IMR-90 (cell line): ENCODE data around the gene CENPM. TPM values are rescaled to one million over a fixed set of nuclear protein-coding genes. Genes with fewer than 3 reads are reported as not detected.

Experiments used
- ATAC-seq: fragments of 200-7000 bp; cut with Tn5 transposase; 2 replicates; pipeline ENCODE4 v1.9.1; 2020; ENCODE audit warnings: low read depth, mild to moderate bottlenecking, moderate library complexity
- BruUV-seq: library from RNA; stranded (reverse); fragments of 400-500 nt; replicated peaks from 2 replicates; lab custom pipeline; 2021; lab: Mats Ljungman, UMichigan
- CTCF ChIA-PET: fragments of 300-600 bp; formaldehyde crosslinking; extraction: SDS; loops from one replicate; lab custom pipeline; 2021; ENCODE audit warnings: antibody characterized with exemption; lab: Yijun Ruan, JAX
- POLR2A ChIA-PET: fragments of 300-600 bp; sonication (Branson Sonifier 250); formaldehyde crosslinking; loops from one replicate; lab custom pipeline; 2022; ENCODE audit warnings: antibody characterized with exemption; ENCODE audit not compliant: unreplicated experiment; lab: Charles Lee
- DNase-seq: peaks from one replicate; pipeline ENCODE4 v3.0.0; 2013
- H2AFZ ChIP-seq: replicated peaks from 2 replicates; pipeline ENCODE3; 2013; ENCODE audit warnings: low read length, mild to moderate bottlenecking; ENCODE audit not compliant: poor library complexity
- H2AK5ac ChIP-seq: 2 replicates; pipeline ENCODE4 v1.6.1; 2013; ENCODE audit warnings: low read depth, low read length, inconsistent platforms
- H2AK9ac ChIP-seq: replicated peaks from 2 replicates; pipeline ENCODE3; 2013; ENCODE audit warnings: mild to moderate bottlenecking, low read depth, low read length, moderate library complexity; ENCODE audit not compliant: poor library complexity
- H2BK120ac ChIP-seq: 2 replicates; pipeline ENCODE4 v1.6.1; 2013; ENCODE audit warnings: low read depth, low read length, inconsistent platforms
- H2BK15ac ChIP-seq: 3 replicates; pipeline ENCODE4 v1.6.1; 2013; ENCODE audit warnings: low read depth, low read length, inconsistent platforms
- H2BK20ac ChIP-seq: 2 replicates; pipeline ENCODE4 v1.6.1; 2013; ENCODE audit warnings: low read depth, mild to moderate bottlenecking, inconsistent platforms, low read length, moderate library complexity
- H2BK5ac ChIP-seq: 2 replicates; pipeline ENCODE4 v1.6.1; 2013; ENCODE audit warnings: mild to moderate bottlenecking, low read depth, low read length, inconsistent platforms; ENCODE audit not compliant: poor library complexity, severe bottlenecking
- H3K14ac ChIP-seq: replicated peaks from 2 replicates; pipeline ENCODE4 v1.6.1; 2013; ENCODE audit warnings: low read depth, low read length, inconsistent platforms
- H3K18ac ChIP-seq: 2 replicates; pipeline ENCODE4 v1.6.1; 2013; ENCODE audit warnings: low read depth, low read length, control low read depth
- H3K23ac ChIP-seq: 2 replicates; pipeline ENCODE4 v1.6.1; 2013; ENCODE audit warnings: low read depth, low read length, inconsistent platforms
- H3K27ac ChIP-seq: 2 replicates; pipeline ENCODE4 v1.5.1; 2013; ENCODE audit warnings: mild to moderate bottlenecking, control low read depth, low read length; ENCODE audit not compliant: insufficient read depth
- H3K27me3 ChIP-seq: 2 replicates; pipeline ENCODE4 v1.6.1; 2013; ENCODE audit warnings: low read length; ENCODE audit not compliant: control insufficient read depth, insufficient read depth
- H3K36me3 ChIP-seq: 2 replicates; pipeline ENCODE4 v1.6.1; 2013; ENCODE audit warnings: low read length, mixed read lengths; ENCODE audit not compliant: control insufficient read depth, insufficient read depth
- H3K4ac ChIP-seq: 2 replicates; pipeline ENCODE4 v1.6.1; 2013; ENCODE audit warnings: low read depth, low read length, inconsistent platforms
- H3K4me1 ChIP-seq: 2 replicates; pipeline ENCODE4 v1.6.1; 2013; ENCODE audit warnings: low read length, mixed read lengths; ENCODE audit not compliant: control insufficient read depth, insufficient read depth
- H3K4me2 ChIP-seq: 2 replicates; pipeline ENCODE4 v1.6.1; 2013; ENCODE audit warnings: low read depth, mild to moderate bottlenecking, control low read depth, low read length, moderate library complexity
- H3K4me3 ChIP-seq: 2 replicates; pipeline ENCODE4 v1.5.1; 2013; ENCODE audit warnings: low read depth, mild to moderate bottlenecking, control low read depth, low read length, moderate library complexity; ENCODE audit not compliant: insufficient read depth
- H3K56ac ChIP-seq: 2 replicates; pipeline ENCODE4 v1.6.1; 2013; ENCODE audit warnings: low read length, inconsistent platforms; ENCODE audit not compliant: insufficient read depth; ENCODE audit errors: extremely low read depth
- H3K79me1 ChIP-seq, 2 experiments: 2 replicates each; pipeline ENCODE4 v1.6.1; 2013; ENCODE audit warnings: low read length in 2 of 2, inconsistent platforms in 1 of 2, low read depth in 1 of 2
- H3K9ac ChIP-seq: 2 replicates; pipeline ENCODE4 v1.6.1; 2013; ENCODE audit warnings: low read depth, low read length, control low read depth
- H3K9me1 ChIP-seq: 2 replicates; pipeline ENCODE4 v1.6.1; 2013; ENCODE audit warnings: low read length, inconsistent platforms; ENCODE audit not compliant: insufficient read depth
- H3K9me3 ChIP-seq: 2 replicates; pipeline ENCODE4 v1.6.1; 2013; ENCODE audit warnings: low read length; ENCODE audit not compliant: control insufficient read depth, insufficient read depth
- H4K20me1 ChIP-seq: 2 replicates; pipeline ENCODE4 v1.6.1; 2013; ENCODE audit warnings: low read length, inconsistent platforms; ENCODE audit not compliant: insufficient read depth
- H4K5ac ChIP-seq: 2 replicates; pipeline ENCODE4 v1.6.1; 2013; ENCODE audit warnings: mild to moderate bottlenecking, low read depth, low read length, control low read depth
- H4K8ac ChIP-seq, 2 experiments: 2 replicates each; pipeline ENCODE4 v1.6.1; 2013; ENCODE audit warnings: low read depth in 2 of 2, low read length in 2 of 2, control low read depth in 1 of 2, inconsistent platforms in 1 of 2
- H4K91ac ChIP-seq: 2 replicates; pipeline ENCODE4 v1.6.1; 2013; ENCODE audit warnings: low read depth, low read length, inconsistent platforms; ENCODE audit not compliant: insufficient read depth
- BHLHE40 ChIP-seq: fragments of 150-350 bp; IDR thresholded peaks from 2 replicates; pipeline ENCODE4 v1.6.1; 2016; ENCODE audit warnings: mild to moderate bottlenecking, low read depth, low read length
- CEBPB ChIP-seq: IDR thresholded peaks from 2 replicates; pipeline ENCODE4 v1.6.1; 2012; ENCODE audit warnings: low read depth, low read length, improper control_type of control experiment
- CHD1 ChIP-seq: IDR thresholded peaks from 2 replicates; pipeline ENCODE4 v1.6.1; 2012; ENCODE audit warnings: low read depth, low read length, improper control_type of control experiment
- FOS ChIP-seq: fragments of 150-350 bp; IDR thresholded peaks from 2 replicates; pipeline ENCODE4 v1.6.1; 2016; ENCODE audit warnings: low read depth, low read length
- MAFK ChIP-seq: IDR thresholded peaks from 2 replicates; pipeline ENCODE4 v1.6.1; 2012; ENCODE audit warnings: low read depth, low read length, improper control_type of control experiment
- MAZ ChIP-seq: IDR thresholded peaks from 2 replicates; pipeline ENCODE4 v1.6.1; 2012; ENCODE audit warnings: low read depth, mild to moderate bottlenecking, low read length, improper control_type of control experiment, moderate library complexity, borderline replicate concordance
- MXI1 ChIP-seq: IDR thresholded peaks from 2 replicates; pipeline ENCODE4 v1.6.1; 2012; ENCODE audit warnings: low read depth, mild to moderate bottlenecking, low read length, moderate library complexity, borderline replicate concordance
- NFE2L2 ChIP-seq: fragments of 150-350 bp; IDR thresholded peaks from 2 replicates; pipeline ENCODE4 v1.6.1; 2016; ENCODE audit warnings: low read depth, mild to moderate bottlenecking, low read length
- POLR2A ChIP-seq: IDR thresholded peaks from 2 replicates; pipeline ENCODE4 v1.6.1; 2012; ENCODE audit warnings: mild to moderate bottlenecking, low read depth, low read length
- RAD21 ChIP-seq: IDR thresholded peaks from 2 replicates; pipeline ENCODE4 v1.6.1; 2012; ENCODE audit warnings: low read length, improper control_type of control experiment
- RCOR1 ChIP-seq: IDR thresholded peaks from 2 replicates; pipeline ENCODE4 v1.6.1; 2012; ENCODE audit warnings: mild to moderate bottlenecking, low read length, improper control_type of control experiment; ENCODE audit not compliant: insufficient replicate concordance
- SMC3 ChIP-seq: fragments of 150-350 bp; IDR thresholded peaks from 2 replicates; pipeline ENCODE4 v1.6.1; 2016; ENCODE audit warnings: low read depth, mild to moderate bottlenecking, antibody characterized with exemption, low read length, moderate library complexity
- USF2 ChIP-seq: fragments of 150-350 bp; IDR thresholded peaks from 2 replicates; pipeline ENCODE4 v1.6.1; 2017; ENCODE audit warnings: mild to moderate bottlenecking, antibody characterized with exemption, low read length, low read depth
- WGBS, 2 experiments: methylation state at CpG; one replicate each; pipeline versions ENCODE4 v1.1.5 to v1.1.7; 2013; ENCODE audit warnings: missing lambda C conversion rate in 2 of 2; ENCODE audit not compliant: insufficient read length in 1 of 2; ENCODE audit errors: extremely low coverage in 2 of 2; 5-methylcytosine and 5-hydroxymethylcytosine counted together
- dilution Hi-C: fragments of 300-500 bp; cut with HindIII; formaldehyde crosslinking; loops from one replicate; pipeline ENCODE4 v1.14.3; 2018; ENCODE audit warnings: low sequenced_read_pairs; ENCODE audit not compliant: unreplicated experiment
- in situ Hi-C: fragments of 300-500 bp; cut with MboI; formaldehyde crosslinking; loops from 3 replicates; pipeline ENCODE4 v1.14.3; 2019; ENCODE audit warnings: low sequenced_read_pairs, inconsistent platforms, mixed read lengths
- intact Hi-C: fragments of 100-400 bp; cut with micrococcal nuclease; formaldehyde crosslinking; loops from 2 replicates; pipeline ENCODE4 v1.10.0; 2022
- polyA plus RNA-seq, 3 experiments: library from polyadenylated mRNA; depleted of rRNA; stranded (reverse); fragments of >200 nt; gene quantifications; 2 replicates each; pipeline ENCODE4 v1.2.3, GENCODE V29; 2012; ENCODE audit warnings: low replicate concordance in 1 of 3
- total RNA-seq: library from RNA; depleted of rRNA; stranded (reverse); fragments of >200 nt; gene quantifications from 2 replicates; pipeline ENCODE4 v1.2.3, GENCODE V29; 2012
- TF ChIP-seq, protein P1 (sequence below): conservative IDR thresholded peaks from 2 replicates; pipeline ENCODE4 v1.5.1; 2012; ENCODE audit warnings: mild to moderate bottlenecking, low read depth, low read length, improper control_type of control experiment

Gene CENPM
- total and polyA plus RNA-seq, 2 of the 4 experiments (the other 2 are of a cell fraction): 18.1 to 20.1 TPM

- TF ChIP-seq FOS: no peak
These were observed 28.8 kb downstream of the CENPM start (continued) for GRCh38 chr22:41917903-41918791.

GRCh38 chr22:41917375-41917902 is 29.5 kb downstream of the CENPM start:
- Histone ChIP-seq H3K56ac (no peak overlapping the region), H3K9me3 (no peaks in the 10 kb centered on the region), H2BK120ac (no peak overlapping the region), H2AK9ac (no peak overlapping the region), H2BK20ac (no peak overlapping the region), H3K9me1 (no peaks in the 10 kb centered on the region; the same call in 1 of the 2 replicates), H3K27me3 (peaks cover 51% of the 10 kb centered on the region), H3K9ac (no peak overlapping the region), H2AK5ac (no peak overlapping the region), H2BK5ac (no peak overlapping the region), H2BK15ac (no peak overlapping the region), H4K91ac (no peak overlapping the region), H3K23ac (no peak overlapping the region), H3K27ac (no peak overlapping the region), H2AFZ (no peak overlapping the region), H3K79me1 (no peaks in the 10 kb centered on the region), H3K18ac (no peak overlapping the region), H3K4me3 (no peak overlapping the region), H3K14ac (no peak overlapping the region), H3K4me2 (no peak overlapping the region), H4K8ac (no peak overlapping the region), H3K4me1 (no peaks in the 10 kb centered on the region; the same call in 1 of the 2 replicates), H3K4ac (no peak overlapping the region), H3K36me3 (no peaks in the 10 kb centered on the region), H4K5ac (no peak overlapping the region), H4K20me1 (peaks cover 1% of the 10 kb centered on the region; the same call in 1 of the 2 replicates)
- intact Hi-C loops (no loop called here), dilution Hi-C loops (no loop called here), in situ Hi-C loops (no loop called here)
- CTCF ChIA-PET: interaction anchor here (0.6 to 1.1 kb wide), 3 partner anchors 8 to 265 kb away, joined by 3 to 6 read pairs (median 3); no protein-coding TSS in a partner anchor
- POLR2A ChIA-PET: no interaction called here
- BruUV-seq: no TSS peak
- DNase-seq: no peak
- no peak for ATAC-seq
- WGBS, 2 experiments: 100% methylated on average over 3 of the region's 11 CpGs; no CpG with 5 or more reads in 1 of the 2 experiments
- TF ChIP-seq CHD1: no peak
- no peak for TF ChIP-seq POLR2A
- no peak for TF ChIP-seq USF2
- TF ChIP-seq MAZ: no peak
- TF ChIP-seq RAD21: no peak
- no peak for TF ChIP-seq RCOR1
- TF ChIP-seq CEBPB: no peak
- TF ChIP-seq MAFK: no peak
- TF ChIP-seq FOS: no peak
- no peak for TF ChIP-seq BHLHE40
- TF ChIP-seq NFE2L2: no peak
- no peak for TF ChIP-seq SMC3
- TF ChIP-seq, protein P1, sequence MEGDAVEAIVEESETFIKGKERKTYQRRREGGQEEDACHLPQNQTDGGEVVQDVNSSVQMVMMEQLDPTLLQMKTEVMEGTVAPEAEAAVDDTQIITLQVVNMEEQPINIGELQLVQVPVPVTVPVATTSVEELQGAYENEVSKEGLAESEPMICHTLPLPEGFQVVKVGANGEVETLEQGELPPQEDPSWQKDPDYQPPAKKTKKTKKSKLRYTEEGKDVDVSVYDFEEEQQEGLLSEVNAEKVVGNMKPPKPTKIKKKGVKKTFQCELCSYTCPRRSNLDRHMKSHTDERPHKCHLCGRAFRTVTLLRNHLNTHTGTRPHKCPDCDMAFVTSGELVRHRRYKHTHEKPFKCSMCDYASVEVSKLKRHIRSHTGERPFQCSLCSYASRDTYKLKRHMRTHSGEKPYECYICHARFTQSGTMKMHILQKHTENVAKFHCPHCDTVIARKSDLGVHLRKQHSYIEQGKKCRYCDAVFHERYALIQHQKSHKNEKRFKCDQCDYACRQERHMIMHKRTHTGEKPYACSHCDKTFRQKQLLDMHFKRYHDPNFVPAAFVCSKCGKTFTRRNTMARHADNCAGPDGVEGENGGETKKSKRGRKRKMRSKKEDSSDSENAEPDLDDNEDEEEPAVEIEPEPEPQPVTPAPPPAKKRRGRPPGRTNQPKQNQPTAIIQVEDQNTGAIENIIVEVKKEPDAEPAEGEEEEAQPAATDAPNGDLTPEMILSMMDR: no peak
- no peak for TF ChIP-seq MXI1
